K562 (cell line): ENCODE results near the gene GABRB1. TPM values are rescaled to one million over a fixed set of nuclear protein-coding genes. Genes with fewer than 3 reads are reported as not detected.
"Not testable (repeated sequence)": the region's sequence is repeated elsewhere in the genome, so short reads cannot be mapped to it uniquely, and the experiment has no call there.

Experiments used
- ATAC-seq: fragments of 200-7000 bp; cut with Tn5 transposase; 3 replicates; pipeline ENCODE4 v1.9.1; 2020; ENCODE audit warnings: moderate library complexity
- BruUV-seq: library from RNA; stranded (reverse); fragments of 400-500 nt; replicated peaks from 2 replicates; lab custom pipeline; 2021; lab: Mats Ljungman, UMichigan
- CTCF ChIA-PET: fragments of 300-600 bp; formaldehyde crosslinking; extraction: SDS; loops from one replicate; lab custom pipeline; 2021; ENCODE audit warnings: low intra/inter-chr PET ratio; lab: Yijun Ruan, JAX
- POLR2A ChIA-PET: fragments of 300-600, 350-650 bp; sonication (Branson Sonifier 250); formaldehyde crosslinking; extraction: SDS; loops from one replicate; lab custom pipeline; 2021; ENCODE audit warnings: antibody characterized with exemption, inconsistent platforms; lab: Yijun Ruan, JAX
- DNase-seq, 4 experiments: peaks; one replicate each; pipeline versions ENCODE4 v3.0.0 to v3.0.0-alpha.2; 2011 to 2018; ENCODE audit warnings: low spot score in 3 of 4, mixed read lengths in 3 of 4; ENCODE audit errors: extremely low read depth in 1 of 4
- FAIRE-seq: peaks from 2 replicates; lab custom pipeline; 2011; peaks lifted over from hg19 to GRCh38; lab: Jason Lieb, UNC
- H2AFZ ChIP-seq: 2 replicates; pipeline ENCODE4 v1.6.0; 2011; ENCODE audit warnings: low read depth, low read length, control low read depth, inconsistent platforms
- H3K27ac ChIP-seq: fragments of 200-600 bp; 3 replicates; pipeline ENCODE4 v1.8.0; 2011; ENCODE audit warnings: low read depth, mild to moderate bottlenecking, control low read depth, inconsistent platforms, low read length, moderate library complexity, mixed read lengths; ENCODE audit errors: extremely low read depth
- H3K27me3 ChIP-seq, 2 experiments: fragments of 300-600 bp in 1 of 2; 2 replicates in 1 of 2; 3 replicates in 1 of 2; pipeline versions ENCODE4 v1.6.0 to v1.8.0; 2011; ENCODE audit warnings: inconsistent platforms in 2 of 2, low read length in 2 of 2, mild to moderate bottlenecking in 1 of 2, mixed read lengths in 1 of 2, moderate library complexity in 1 of 2; ENCODE audit not compliant: control insufficient read depth in 2 of 2, insufficient read depth in 2 of 2
- H3K36me3 ChIP-seq: fragments of 300-600 bp; 3 replicates; pipeline ENCODE4 v1.8.0; 2011; ENCODE audit warnings: mild to moderate bottlenecking, low read length, inconsistent platforms; ENCODE audit not compliant: control insufficient read depth, insufficient read depth
- H3K4me1 ChIP-seq, 2 experiments: fragments of 200-600 bp in 1 of 2; replicated peaks in 1 of 2; 2 replicates in 1 of 2; 3 replicates in 1 of 2; pipeline versions ENCODE4 v1.5.1 to v1.8.0; 2011; ENCODE audit warnings: inconsistent platforms in 2 of 2, low read length in 2 of 2, mild to moderate bottlenecking in 1 of 2, mixed read lengths in 1 of 2, moderate library complexity in 1 of 2; ENCODE audit not compliant: control insufficient read depth in 2 of 2, insufficient read depth in 2 of 2
- H3K4me2 ChIP-seq: 2 replicates; pipeline ENCODE4 v1.6.1; 2011; ENCODE audit warnings: low read length, control low read depth, inconsistent platforms, mixed read lengths; ENCODE audit not compliant: insufficient read depth
- H3K4me3 ChIP-seq: fragments of 200-600 bp; sonication (generic), shearing (Covaris generic); 2 replicates; pipeline ENCODE4 v1.5.1; 2016; ENCODE audit warnings: control low read depth, inconsistent platforms
- H3K79me2 ChIP-seq: fragments of 200-600 bp; 3 replicates; pipeline ENCODE4 v1.8.0; 2011; ENCODE audit warnings: low read length, inconsistent platforms; ENCODE audit not compliant: control insufficient read depth, insufficient read depth
- H3K9ac ChIP-seq, 2 experiments: 2 replicates each; pipeline versions ENCODE4 v1.6.0 to v1.6.1; 2011; ENCODE audit warnings: low read depth in 2 of 2, low read length in 2 of 2, control low read depth in 1 of 2, inconsistent platforms in 1 of 2, mild to moderate bottlenecking in 1 of 2, mixed read lengths in 1 of 2; ENCODE audit not compliant: insufficient read depth in 1 of 2
- H3K9me1 ChIP-seq: one replicate; pipeline ENCODE4 v1.6.0; 2011; ENCODE audit warnings: inconsistent platforms, mild to moderate bottlenecking, low read length, moderate library complexity; ENCODE audit not compliant: control insufficient read depth, insufficient read depth
- H3K9me3 ChIP-seq: replicated peaks from 2 replicates; pipeline ENCODE4 v1.5.1; 2011; ENCODE audit warnings: low read depth, low read length, inconsistent platforms; ENCODE audit not compliant: control insufficient read depth, insufficient read depth
- H4K20me1 ChIP-seq: replicated peaks from 2 replicates; pipeline ENCODE4 v1.6.1; 2011; ENCODE audit warnings: low read length, inconsistent platforms, mixed read lengths; ENCODE audit not compliant: control insufficient read depth, insufficient read depth
- ARID1B ChIP-seq: fragments of 450-650 bp; IDR thresholded peaks from 2 replicates; pipeline ENCODE4 v1.6.1; 2016; ENCODE audit warnings: antibody characterized with exemption, mild to moderate bottlenecking, inconsistent platforms
- C11orf30 ChIP-seq: fragments of 450-650 bp; IDR thresholded peaks from 2 replicates; pipeline ENCODE4 v1.6.1; 2016; ENCODE audit warnings: low read depth, mild to moderate bottlenecking
- DMBX1 ChIP-seq: fragments of 250-450 bp; sonication (Bioruptor Pico); IDR thresholded peaks from 2 replicates; pipeline ENCODE4 v1.8.0; 2022; ENCODE audit warnings: inconsistent platforms, mild to moderate bottlenecking, moderate library complexity, borderline replicate concordance
- MAFF ChIP-seq: IDR thresholded peaks from 2 replicates; pipeline ENCODE4 v1.6.1; 2012; ENCODE audit warnings: low read length, improper control_type of control experiment
- MAFG ChIP-seq: fragments of 450-650 bp; conservative IDR thresholded peaks from 2 replicates; pipeline ENCODE4 v1.6.1; 2016; ENCODE audit warnings: missing genetic modification characterization, missing compliant biosample characterization
- MAFK ChIP-seq: IDR thresholded peaks from 2 replicates; pipeline ENCODE4 v1.6.1; 2011; ENCODE audit warnings: low read length, improper control_type of control experiment
- NKRF ChIP-seq: fragments of 450-650 bp; IDR thresholded peaks from 2 replicates; pipeline ENCODE4 v1.6.1; 2016; ENCODE audit warnings: borderline replicate concordance
- NR4A1 ChIP-seq, 2 experiments: fragments of 250-450 bp in 1 of 2; fragments of 450-650 bp in 1 of 2; sonication (Bioruptor Pico) in 1 of 2; IDR thresholded peaks; 2 replicates each; pipeline versions ENCODE4 v1.4.0 to v1.6.1; 2016 to 2020; ENCODE audit warnings: mild to moderate bottlenecking in 2 of 2, missing compliant biosample characterization in 1 of 2, missing genetic modification characterization in 1 of 2, moderate library complexity in 1 of 2
- POLR2A ChIP-seq: fragments of 450-650 bp; conservative IDR thresholded peaks from 2 replicates; pipeline ENCODE4 v1.6.1; 2016
- RAD21 ChIP-seq, 2 experiments: fragments of 250-450 bp in 1 of 2; fragments of 450-650 bp in 1 of 2; sonication (Bioruptor Pico) in 1 of 2; formaldehyde crosslinking in 1 of 2; IDR thresholded peaks in 1 of 2; conservative IDR thresholded peaks in 1 of 2; 2 replicates each; pipeline versions ENCODE4 v1.4.0 to v1.8.0; 2020 to 2022; ENCODE audit warnings: mild to moderate bottlenecking in 2 of 2, moderate library complexity in 1 of 2
- ZNF316 ChIP-seq: fragments of 450-650 bp; IDR thresholded peaks from 2 replicates; pipeline ENCODE4 v1.6.1; 2016
- WGBS: fragments of 100-300 bp; shearing (Covaris generic); methylation state at CpG from one replicate; pipeline ENCODE4 v1.1.6; 2016; ENCODE audit warnings: low coverage, mixed read lengths; ENCODE audit not compliant: insufficient coverage; ENCODE audit errors: missing lambda C conversion rate; 5-methylcytosine and 5-hydroxymethylcytosine counted together
- in situ Hi-C: fragments of 300-500 bp; cut with MboI; formaldehyde crosslinking; loops from 4 replicates; pipeline ENCODE4 v1.15.0; 2018; ENCODE audit warnings: inconsistent platforms, mixed read lengths
- intact Hi-C: fragments of 100-400 bp; cut with micrococcal nuclease; formaldehyde crosslinking; loops from 2 replicates; pipeline ENCODE4 v1.14.2; 2022
- polyA plus RNA-seq, 8 experiments: library from polyadenylated mRNA; depleted of rRNA in 4 of 8; stranded (reverse) in 5 of 8; unstranded in 3 of 8; fragments of >200 nt; fragmentation: Nextera tagmentation in 2 of 8; fragmentation: Illumina TruSeq in 1 of 8; extraction: Ambion mirVana in 2 of 8; extraction: Trizol in 1 of 8; gene quantifications; 2 replicates each; pipeline versions ENCODE4 v1.2.1 to v1.2.3, GENCODE V29; 2011 to 2014; ENCODE audit warnings: inconsistent platforms in 1 of 8, missing spikeins in 1 of 8
- total RNA-seq, 7 experiments: library from RNA; depleted of rRNA in 6 of 7; stranded (reverse); fragments of >200 nt in 6 of 7; fragmentation: Illumina TruSeq in 2 of 7; extraction: Trizol in 2 of 7; gene quantifications; 2 replicates each; pipeline versions ENCODE4 v1.2.1 to v1.2.3, GENCODE V29; 2011 to 2021; ENCODE audit warnings: low replicate concordance in 1 of 7

GABRB1 gene
- total and polyA plus RNA-seq, 9 of the 15 experiments (the other 6 are each of a cell fraction or from before 2014, with no cell fraction given), result not detected

GRCh38 chr4:47287735-47288134, 256.4 kb downstream of the GABRB1 start (continued):
- no peak for TF ChIP-seq NKRF

- no peak for ATAC-seq
Measured at GRCh38 chr4:47289805-47290204, 258.4 kb downstream of the GABRB1 start.

GRCh38 chr4:47290873-47291272, 259.5 kb downstream of the GABRB1 start:
- H3K27me3 ChIP-seq, in situ Hi-C loops, H3K9me3 ChIP-seq, FAIRE-seq, H2AFZ ChIP-seq, BruUV-seq, H3K4me2 ChIP-seq, DNase-seq, POLR2A ChIA-PET, H4K20me1 ChIP-seq, H3K79me2 ChIP-seq, CTCF ChIA-PET, H3K27ac ChIP-seq, ATAC-seq, H3K9me1 ChIP-seq, H3K36me3 ChIP-seq, H3K9ac ChIP-seq, intact Hi-C loops, H3K4me1 ChIP-seq, H3K4me3 ChIP-seq: not testable (repeated sequence)
- 0% methylated on average over 4 of the region's 4 CpGs for WGBS

More at GRCh38 chr4:47289805-47290204, 258.4 kb downstream of the GABRB1 start:
- Histone ChIP-seq H4K20me1 (no peaks in the 10 kb centered on the region), H3K27ac (no peak overlapping the region), H3K4me2 (no peak overlapping the region), H3K9me1 (no peaks in the 10 kb centered on the region), H3K4me1 (no peaks in the 10 kb centered on the region), H3K36me3 (no peaks in the 10 kb centered on the region), H3K27me3 (no peaks in the 10 kb centered on the region), H3K79me2 (no peaks in the 10 kb centered on the region), H3K9me3 (no peaks in the 10 kb centered on the region), H3K9ac (no peak overlapping the region), H2AFZ (no peak overlapping the region), H3K4me3 (no peak overlapping the region)
- BruUV-seq, result no TSS peak
- ChIA-PET POLR2A (no interaction called here), CTCF (no interaction called here)
- TF ChIP-seq NR4A1 (CRISPR knock-in tag; IDR thresholded peaks at IDR 0.05) (no peak), NR4A1 (tag; IDR thresholded peaks at IDR 0.05) (no peak), MAFK (peak; percentile 65), POLR2A (no peak), ARID1B (no peak), C11orf30 (peak; percentile 35; the same call in 1 of the 2 replicates), RAD21 (CRISPR knock-in tag; conservative IDR thresholded peaks at IDR 0.05 in 1 of 2, IDR thresholded peaks at IDR 0.05 in 1 of 2) (no peak), DMBX1 (no peak), MAFF (peak; percentile 70), ZNF316 (peak; percentile 58; the same call in 1 of the 2 replicates), MAFG (tag) (peak; percentile 62)
- no peak for FAIRE-seq
- intact Hi-C loops, result no loop called here
- in situ Hi-C loops, result no loop called here
- DNase-seq, result no peak
